Endothelial cell of umbilical vein (primary cell): ENCODE data around the gene GADD45G. TPM values are rescaled to one million over a fixed set of nuclear protein-coding genes. Genes with fewer than 3 reads are reported as not detected.

Experiments used
- BruUV-seq: library from RNA; stranded (reverse); fragments of 400-500 nt; replicated peaks from 2 replicates; lab custom pipeline; 2021; lab: Mats Ljungman, UMichigan
- CTCF ChIA-PET: fragments of 300-600, 350-600 bp; sonication (Branson Sonifier 250); formaldehyde crosslinking; loops from one replicate; lab custom pipeline; 2021; ENCODE audit warnings: antibody characterized with exemption, inconsistent platforms; lab: Charles Lee
- POLR2A ChIA-PET: fragments of 300-600, 350-600 bp; sonication (Branson Sonifier 250); formaldehyde crosslinking; loops from one replicate; lab custom pipeline; 2021; ENCODE audit warnings: antibody characterized with exemption, inconsistent platforms; lab: Charles Lee
- DNase-seq: peaks from one replicate; pipeline ENCODE4 v3.0.0-alpha.2; 2011; ENCODE audit warnings: low read depth, low spot score
- FAIRE-seq: peaks from 2 replicates; lab custom pipeline; 2011; peaks lifted over from hg19 to GRCh38; lab: Jason Lieb, UNC
- H2AFZ ChIP-seq: 2 replicates; pipeline ENCODE4 v1.6.0; 2012; ENCODE audit warnings: low read depth, low read length, control low read depth, inconsistent platforms
- H3K27ac ChIP-seq: 2 replicates; pipeline ENCODE4 v1.5.1; 2011; ENCODE audit warnings: low read depth, mild to moderate bottlenecking, control low read depth, low read length, moderate library complexity; ENCODE audit not compliant: insufficient read depth
- H3K27me3 ChIP-seq, 2 experiments: 2 replicates each; pipeline versions ENCODE4 v1.6.0 to v1.6.1; 2011; ENCODE audit warnings: low read length in 2 of 2, mixed read lengths in 1 of 2; ENCODE audit not compliant: control insufficient read depth in 2 of 2, insufficient read depth in 2 of 2
- H3K36me3 ChIP-seq, 2 experiments: 2 replicates in 1 of 2; 3 replicates in 1 of 2; pipeline ENCODE4 v1.5.1; 2011; ENCODE audit warnings: low read length in 2 of 2, mild to moderate bottlenecking in 1 of 2, moderate library complexity in 1 of 2; ENCODE audit not compliant: control insufficient read depth in 2 of 2, insufficient read depth in 2 of 2; ENCODE audit errors: extremely low read depth in 1 of 2
- H3K4me1 ChIP-seq: 3 replicates; pipeline ENCODE4 v1.5.1; 2011; ENCODE audit warnings: mild to moderate bottlenecking, low read length; ENCODE audit not compliant: control insufficient read depth, insufficient read depth; ENCODE audit errors: extremely low read depth
- H3K4me2 ChIP-seq: 2 replicates; pipeline ENCODE4 v1.6.1; 2011; ENCODE audit warnings: low read length, control low read depth, mixed read lengths; ENCODE audit not compliant: insufficient read depth
- H3K4me3 ChIP-seq, 3 experiments: fragments of 200-600 bp in 1 of 3; sonication (generic), shearing (Covaris generic) in 1 of 3; replicated peaks in 1 of 3; 2 replicates each; pipeline ENCODE4 v1.5.1; 2011 to 2016; ENCODE audit warnings: control low read depth in 3 of 3, low read length in 3 of 3, mild to moderate bottlenecking in 2 of 3, inconsistent platforms in 1 of 3, low read depth in 1 of 3, moderate library complexity in 1 of 3; ENCODE audit not compliant: insufficient read depth in 1 of 3
- H3K79me2 ChIP-seq: 2 replicates; pipeline ENCODE4 v1.6.0; 2012; ENCODE audit warnings: low read length, inconsistent platforms; ENCODE audit not compliant: control insufficient read depth, insufficient read depth
- H3K9ac ChIP-seq: replicated peaks from 2 replicates; pipeline ENCODE3; 2011; ENCODE audit warnings: low read length, control low read depth; ENCODE audit not compliant: insufficient read depth; ENCODE audit errors: extremely low read depth
- H3K9me1 ChIP-seq: replicated peaks from 3 replicates; pipeline ENCODE4 v1.6.0; 2011; ENCODE audit warnings: mild to moderate bottlenecking, low read length; ENCODE audit not compliant: control insufficient read depth, insufficient read depth; ENCODE audit errors: extremely low read depth
- H3K9me3 ChIP-seq: replicated peaks from 2 replicates; pipeline ENCODE4 v1.5.1; 2012; ENCODE audit warnings: low read length, inconsistent platforms; ENCODE audit not compliant: control insufficient read depth, insufficient read depth
- H4K20me1 ChIP-seq: replicated peaks from 2 replicates; pipeline ENCODE3; 2011; ENCODE audit warnings: mild to moderate bottlenecking, low read length; ENCODE audit not compliant: control insufficient read depth, insufficient read depth; ENCODE audit errors: extremely low read depth
- EZH2 ChIP-seq: IDR thresholded peaks from 2 replicates; pipeline ENCODE4 v1.6.1; 2012; ENCODE audit warnings: borderline replicate concordance, low read depth, mild to moderate bottlenecking, moderate library complexity, low read length, inconsistent platforms; ENCODE audit not compliant: severe bottlenecking
- FOS ChIP-seq: IDR thresholded peaks from 2 replicates; pipeline ENCODE4 v1.6.1; 2011; ENCODE audit warnings: mild to moderate bottlenecking, low read length, moderate library complexity, borderline replicate concordance; ENCODE audit not compliant: insufficient read depth
- GATA2 ChIP-seq: IDR thresholded peaks from 2 replicates; pipeline ENCODE4 v1.7.0; 2011; ENCODE audit warnings: low read depth, mild to moderate bottlenecking, moderate library complexity, mixed read lengths, low read length; ENCODE audit not compliant: insufficient read length, insufficient read depth
- JUN ChIP-seq: IDR thresholded peaks from 2 replicates; pipeline ENCODE4 v1.6.1; 2011; ENCODE audit warnings: borderline replicate concordance, low read depth; ENCODE audit not compliant: insufficient read length, insufficient read depth
- MYC ChIP-seq: IDR thresholded peaks from one replicate; pipeline ENCODE4 v1.6.1; 2011; ENCODE audit warnings: mild to moderate bottlenecking, low read depth, low read length
- POLR2A ChIP-seq: IDR thresholded peaks from 2 replicates; pipeline ENCODE4 v1.6.1; 2012; ENCODE audit warnings: low read depth, mild to moderate bottlenecking, control low read depth, low read length
- POLR2AphosphoS5 ChIP-seq: IDR thresholded peaks from 2 replicates; pipeline ENCODE4 v1.6.1; 2012; ENCODE audit warnings: low read depth, mild to moderate bottlenecking, control low read depth, low read length, moderate library complexity; ENCODE audit not compliant: insufficient read depth
- dilution Hi-C: fragments of 300-500 bp; cut with MboI; formaldehyde crosslinking; loops from one replicate; pipeline ENCODE4 v1.15.0; 2019; ENCODE audit warnings: low sequenced_read_pairs; ENCODE audit not compliant: extremely low pct_ligation_motif_present
- intact Hi-C: fragments of 100-400 bp; cut with micrococcal nuclease; formaldehyde crosslinking; loops from one replicate; pipeline ENCODE4 v1.10.0; 2022
- polyA plus RNA-seq, 4 experiments: library from polyadenylated mRNA; depleted of rRNA in 3 of 4; stranded (reverse) in 3 of 4; unstranded in 1 of 4; fragments of >200 nt; gene quantifications; 2 replicates each; pipeline versions ENCODE4 v1.2.1 to v1.2.3, GENCODE V29; 2011 to 2012; ENCODE audit warnings: missing spikeins in 1 of 4
- total RNA-seq: library from RNA; stranded (reverse); gene quantifications from 2 replicates; pipeline ENCODE4 v1.2.3, GENCODE V29; 2021
- TF ChIP-seq, protein P1 (sequence below), 2 donors: IDR thresholded peaks; 1 replicate in 1 of 2; 2 replicates in 1 of 2; pipeline ENCODE4 v1.5.1; 2011; ENCODE audit warnings: low read length in 2 of 2, mild to moderate bottlenecking in 2 of 2, moderate library complexity in 2 of 2, control low read depth in 1 of 2, inconsistent platforms in 1 of 2, low read depth in 1 of 2; ENCODE audit not compliant: insufficient read depth in 1 of 2; ENCODE audit errors: extremely low read depth in 1 of 2
- TF ChIP-seq, protein P2 (sequence below): IDR thresholded peaks from 2 replicates; pipeline ENCODE4 v1.6.1; 2011; ENCODE audit not compliant: insufficient read depth, insufficient read length

Gene GADD45G
- total and polyA plus RNA-seq, 2 donors (not counting 3 experiments of a cell fraction or from before 2014, with no cell fraction given): 0.44 to 0.64 TPM

DNA sequence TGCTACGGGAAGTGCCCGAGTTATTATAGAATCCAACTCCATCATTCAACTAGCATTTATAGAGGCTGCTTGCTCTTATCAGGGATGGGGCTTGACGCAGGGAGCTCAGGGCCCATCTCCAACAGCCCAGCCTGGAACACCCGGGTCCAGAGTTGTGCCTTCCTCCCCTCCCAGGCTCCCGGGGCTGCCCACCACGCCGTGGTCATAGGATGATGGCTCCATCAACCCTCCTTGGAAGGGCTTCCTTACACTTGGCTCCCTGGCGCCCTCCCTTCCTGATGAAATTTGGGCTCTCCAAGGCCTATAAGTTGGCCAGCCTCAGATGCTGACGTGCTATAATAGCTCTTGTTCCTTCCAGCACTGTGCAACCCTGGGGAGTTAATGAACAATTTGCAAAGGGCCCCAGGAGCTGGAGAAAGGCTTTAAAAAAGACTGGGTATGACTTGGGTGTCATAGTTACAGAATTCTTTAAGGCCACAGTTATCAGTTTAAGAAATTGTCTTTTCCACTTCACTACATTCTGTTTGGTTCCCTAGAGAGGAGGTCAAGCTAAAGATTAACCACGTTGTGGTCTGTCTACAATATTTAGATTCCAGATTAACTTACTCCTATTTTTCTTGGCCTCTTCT is 42.5 kb upstream of the GADD45G start:
- Histone ChIP-seq H3K27ac (no peak overlapping the region), H3K9me1 (no peaks in the 10 kb centered on the region), H3K27me3 (peaks cover 0 to 5% of the 10 kb centered on the region in 2 experiments), H3K79me2 (no peaks in the 10 kb centered on the region), H3K4me3 (no peak overlapping the region), H3K36me3 (no peaks in the 10 kb centered on the region), H3K9ac (no peak overlapping the region), H3K4me2 (no peak overlapping the region), H4K20me1 (no peaks in the 10 kb centered on the region), H3K4me1 (no peaks in the 10 kb centered on the region), H3K9me3 (no peaks in the 10 kb centered on the region), H2AFZ (no peak overlapping the region)
- FAIRE-seq (no peak), DNase-seq (no peak)
- no peak for TF ChIP-seq MYC
- TF ChIP-seq JUN: no peak
- TF ChIP-seq EZH2: no peak
- TF ChIP-seq, protein P1, sequence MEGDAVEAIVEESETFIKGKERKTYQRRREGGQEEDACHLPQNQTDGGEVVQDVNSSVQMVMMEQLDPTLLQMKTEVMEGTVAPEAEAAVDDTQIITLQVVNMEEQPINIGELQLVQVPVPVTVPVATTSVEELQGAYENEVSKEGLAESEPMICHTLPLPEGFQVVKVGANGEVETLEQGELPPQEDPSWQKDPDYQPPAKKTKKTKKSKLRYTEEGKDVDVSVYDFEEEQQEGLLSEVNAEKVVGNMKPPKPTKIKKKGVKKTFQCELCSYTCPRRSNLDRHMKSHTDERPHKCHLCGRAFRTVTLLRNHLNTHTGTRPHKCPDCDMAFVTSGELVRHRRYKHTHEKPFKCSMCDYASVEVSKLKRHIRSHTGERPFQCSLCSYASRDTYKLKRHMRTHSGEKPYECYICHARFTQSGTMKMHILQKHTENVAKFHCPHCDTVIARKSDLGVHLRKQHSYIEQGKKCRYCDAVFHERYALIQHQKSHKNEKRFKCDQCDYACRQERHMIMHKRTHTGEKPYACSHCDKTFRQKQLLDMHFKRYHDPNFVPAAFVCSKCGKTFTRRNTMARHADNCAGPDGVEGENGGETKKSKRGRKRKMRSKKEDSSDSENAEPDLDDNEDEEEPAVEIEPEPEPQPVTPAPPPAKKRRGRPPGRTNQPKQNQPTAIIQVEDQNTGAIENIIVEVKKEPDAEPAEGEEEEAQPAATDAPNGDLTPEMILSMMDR (IDR thresholded peaks at IDR 0.05; ENCODE audit: extremely low read depth in 1 of 2, insufficient read depth in 1 of 2, low read depth in 1 of 2, low read length in 2 of 2): no peak
- TF ChIP-seq POLR2AphosphoS5: no peak
- TF ChIP-seq POLR2A: no peak
- TF ChIP-seq, protein P2, sequence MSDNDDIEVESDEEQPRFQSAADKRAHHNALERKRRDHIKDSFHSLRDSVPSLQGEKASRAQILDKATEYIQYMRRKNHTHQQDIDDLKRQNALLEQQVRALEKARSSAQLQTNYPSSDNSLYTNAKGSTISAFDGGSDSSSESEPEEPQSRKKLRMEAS: no peak
- no peak for TF ChIP-seq FOS
- TF ChIP-seq GATA2: no peak
- BruUV-seq: no TSS peak
- intact Hi-C loops: no loop called here
- ChIA-PET CTCF (interaction anchor here (1.1 to 1.5 kb wide), 3 partner anchors 12 to 40 kb away, joined by 3 to 4 read pairs (median 3); no protein-coding TSS in a partner anchor), POLR2A (no interaction called here)
- dilution Hi-C loops: no loop called here
